PC-3 (cell line): ENCODE data around the gene ULK3.

ENCODE experiments used
- CTCF ChIP-seq: fragments of 300-600 bp; sonication (generic); conservative IDR thresholded peaks from 2 replicates; pipeline ENCODE4 v1.5.1; 2017; ENCODE audit warnings: antibody characterized with exemption, low read depth, mild to moderate bottlenecking, low read length
- EZH2 ChIP-seq: fragments of 300-600 bp; sonication (generic); IDR thresholded peaks from one replicate; pipeline ENCODE4 v1.6.1; 2017; ENCODE audit warnings: antibody characterized with exemption, mild to moderate bottlenecking, low read length; ENCODE audit not compliant: unreplicated experiment
- EZH2phosphoT487 ChIP-seq: fragments of 300-600 bp; sonication (generic); IDR thresholded peaks from 2 replicates; pipeline ENCODE4 v1.6.1; 2018; ENCODE audit warnings: mild to moderate bottlenecking, antibody characterized with exemption, low read length, borderline replicate concordance

GRCh38 chr15:74851960-74852359 lies 9.0 kb upstream of the ULK3 start:
- TF ChIP-seq CTCF (no peak), EZH2 (no peak), EZH2phosphoT487 (no peak)
